HepG2 (cell line): ENCODE measurements around the gene PRR19. TPM values are rescaled to one million over a fixed set of nuclear protein-coding genes. Genes with fewer than 3 reads are reported as not detected.

Experiments
- ATAC-seq: fragments of 200-7000 bp; cut with Tn5 transposase; 3 replicates; pipeline ENCODE4 v1.9.1; 2020; ENCODE audit warnings: mild to moderate bottlenecking, moderate library complexity
- BruUV-seq: library from RNA; stranded (reverse); fragments of 400-500 nt; replicated peaks from 2 replicates; lab custom pipeline; 2021; lab: Mats Ljungman, UMichigan
- CTCF ChIA-PET: fragments of 300-600 bp; formaldehyde crosslinking; extraction: SDS; loops from one replicate; lab custom pipeline; 2021; ENCODE audit warnings: low total read pairs, inconsistent platforms, low intra/inter-chr PET ratio; lab: Yijun Ruan, JAX
- POLR2A ChIA-PET: fragments of 350-600 bp; sonication (Branson Sonifier 250); formaldehyde crosslinking; loops from one replicate; lab custom pipeline; 2020; ENCODE audit warnings: antibody characterized with exemption, inconsistent platforms; lab: Yijun Ruan, JAX
- DNase-seq: peaks from one replicate; pipeline ENCODE4 v3.0.0-alpha.2; 2015; ENCODE audit warnings: low spot score
- FAIRE-seq: peaks from 3 replicates; lab custom pipeline; 2011; peaks lifted over from hg19 to GRCh38; lab: Jason Lieb, UNC
- H2AFZ ChIP-seq: one replicate; pipeline ENCODE4 v1.6.1; 2011; ENCODE audit warnings: low read length, inconsistent platforms
- H3K27ac ChIP-seq: fragments of 300-600 bp; 3 replicates; pipeline ENCODE4 v1.8.0; 2011; ENCODE audit warnings: mixed run types, mild to moderate bottlenecking, mixed read lengths, low read length, inconsistent platforms; ENCODE audit not compliant: insufficient read depth; ENCODE audit errors: extremely low read length
- H3K27me3 ChIP-seq, 2 experiments: fragments of 200-600 bp in 1 of 2; 2 replicates in 1 of 2; 3 replicates in 1 of 2; pipeline versions ENCODE4 v1.6.0 to v1.8.0; 2011; ENCODE audit warnings: low read length in 2 of 2, mild to moderate bottlenecking in 2 of 2, moderate library complexity in 2 of 2, inconsistent platforms in 1 of 2; ENCODE audit not compliant: insufficient read depth in 2 of 2, control insufficient read depth in 1 of 2
- H3K36me3 ChIP-seq, 2 experiments: fragments of 200-600 bp in 1 of 2; replicated peaks in 1 of 2; 2 replicates in 1 of 2; 3 replicates in 1 of 2; pipeline versions ENCODE4 v1.5.1 to v1.8.0; 2011; ENCODE audit warnings: low read length in 2 of 2, inconsistent platforms in 1 of 2; ENCODE audit not compliant: insufficient read depth in 2 of 2, control insufficient read depth in 1 of 2
- H3K4me1 ChIP-seq: 2 replicates; pipeline ENCODE4 v1.5.1; 2012; ENCODE audit warnings: low read length, inconsistent platforms; ENCODE audit not compliant: insufficient read depth
- H3K4me2 ChIP-seq: 2 replicates; pipeline ENCODE4 v1.6.0; 2011; ENCODE audit warnings: low read depth, low read length, inconsistent platforms
- H3K4me3 ChIP-seq, 3 experiments: fragments of 200-600 bp in 1 of 3; sonication (generic), shearing (Covaris generic) in 1 of 3; replicated peaks in 1 of 3; 2 replicates each; pipeline ENCODE4 v1.5.1; 2011 to 2016; ENCODE audit warnings: low read length in 3 of 3, inconsistent platforms in 2 of 3, low read depth in 2 of 3, mild to moderate bottlenecking in 2 of 3, control low read depth in 1 of 3, mixed read lengths in 1 of 3; ENCODE audit not compliant: insufficient read depth in 1 of 3
- H3K79me2 ChIP-seq: one replicate; pipeline ENCODE4 v1.6.1; 2011; ENCODE audit warnings: low read length, inconsistent platforms; ENCODE audit not compliant: insufficient read depth
- H3K9ac ChIP-seq: 2 replicates; pipeline ENCODE4 v1.6.0; 2011; ENCODE audit warnings: mild to moderate bottlenecking, low read depth, low read length, inconsistent platforms; ENCODE audit not compliant: insufficient read depth
- H3K9me3 ChIP-seq: 2 replicates; pipeline ENCODE4 v1.5.1; 2012; ENCODE audit warnings: mild to moderate bottlenecking, low read length
- H4K20me1 ChIP-seq: 2 replicates; pipeline ENCODE4 v1.6.0; 2011; ENCODE audit warnings: inconsistent platforms, mild to moderate bottlenecking, low read length, moderate library complexity; ENCODE audit not compliant: insufficient read depth
- CBFB ChIP-seq: sonication (generic); formaldehyde crosslinking; IDR thresholded peaks from 2 replicates; pipeline ENCODE4 v1.4.0; 2020; ENCODE audit warnings: missing genetic modification reagents
- DDIT3 ChIP-seq: sonication (generic); formaldehyde crosslinking; IDR thresholded peaks from 2 replicates; pipeline ENCODE4 v1.4.0; 2020; ENCODE audit warnings: mild to moderate bottlenecking, missing genetic modification reagents
- DRAP1 ChIP-seq: IDR thresholded peaks from 2 replicates; pipeline ENCODE4 v1.6.1; 2016; ENCODE audit warnings: missing genetic modification reagents, missing compliant biosample characterization
- GRHL1 ChIP-seq: sonication (generic); formaldehyde crosslinking; conservative IDR thresholded peaks from 2 replicates; pipeline ENCODE4 v1.8.0; 2022; ENCODE audit warnings: missing genetic modification reagents
- HNRNPK ChIP-seq: fragments of 200-400 bp; formaldehyde crosslinking; IDR thresholded peaks from 2 replicates; pipeline ENCODE4 v1.6.1; 2018; ENCODE audit warnings: low read length, low read depth, moderate library complexity, mild to moderate bottlenecking; ENCODE audit not compliant: poor library complexity, severe bottlenecking
- KLF6 ChIP-seq: IDR thresholded peaks from 2 replicates; pipeline ENCODE4 v1.8.0; 2016; ENCODE audit warnings: missing biosample characterization, missing genetic modification reagents
- NFKBIZ ChIP-seq: IDR thresholded peaks from 2 replicates; pipeline ENCODE4 v1.6.1; 2018; ENCODE audit warnings: missing genetic modification reagents, missing compliant biosample characterization
- PCBP1 ChIP-seq: fragments of 200-400 bp; formaldehyde crosslinking; IDR thresholded peaks from 2 replicates; pipeline ENCODE4 v1.6.1; 2017; ENCODE audit warnings: mild to moderate bottlenecking, low read depth, low read length, borderline replicate concordance
- RAD51 ChIP-seq: fragments of 450-650 bp; IDR thresholded peaks from 2 replicates; pipeline ENCODE4 v1.6.1; 2016; ENCODE audit warnings: borderline replicate concordance
- SIX1 ChIP-seq: sonication (generic); formaldehyde crosslinking; IDR thresholded peaks from 2 replicates; pipeline ENCODE4 v1.4.0; 2020; ENCODE audit warnings: missing genetic modification reagents, borderline replicate concordance
- SPEN ChIP-seq: sonication (generic); formaldehyde crosslinking; IDR thresholded peaks from 2 replicates; pipeline ENCODE4 v1.5.1; 2020; ENCODE audit warnings: low read depth, mild to moderate bottlenecking, missing genetic modification reagents
- UBTF ChIP-seq: sonication (generic); formaldehyde crosslinking; IDR thresholded peaks from 2 replicates; pipeline ENCODE4 v1.4.0; 2020; ENCODE audit warnings: mild to moderate bottlenecking, missing genetic modification reagents
- ZNF614 ChIP-seq: IDR thresholded peaks from 2 replicates; pipeline ENCODE4 v1.6.1; 2018; ENCODE audit warnings: missing biosample characterization, missing genetic modification reagents, inconsistent platforms, borderline replicate concordance
- ZNF644 ChIP-seq: IDR thresholded peaks from 2 replicates; pipeline ENCODE4 v1.6.1; 2016; ENCODE audit warnings: low read depth
- ZNF770 ChIP-seq: sonication (generic); formaldehyde crosslinking; IDR thresholded peaks from 2 replicates; pipeline ENCODE4 v1.5.0; 2020; ENCODE audit warnings: mild to moderate bottlenecking, missing genetic modification reagents
- ZNF792 ChIP-seq: IDR thresholded peaks from 2 replicates; pipeline ENCODE4 v1.6.1; 2016
- ZNF891 ChIP-seq: sonication (generic); formaldehyde crosslinking; IDR thresholded peaks from 2 replicates; pipeline ENCODE4 v1.5.0; 2020; ENCODE audit warnings: mild to moderate bottlenecking, missing genetic modification reagents
- WGBS: methylation state at CpG from one replicate; pipeline ENCODE4 v1.1.6; 2017; ENCODE audit warnings: low lambda C conversion rate; 5-methylcytosine and 5-hydroxymethylcytosine counted together
- in situ Hi-C: cut with HindIII; loops from 2 replicates; pipeline ENCODE4 v1.10.0; 2017; ENCODE audit warnings: low pct_unique_long_range_greater_than_20kb; ENCODE audit not compliant: extremely low pct_ligation_motif_present
- intact Hi-C: fragments of 100-400 bp; cut with micrococcal nuclease; formaldehyde crosslinking; loops from one replicate; pipeline ENCODE4 v1.10.0; 2022; ENCODE audit not compliant: unreplicated experiment
- polyA plus RNA-seq, 8 experiments: library from polyadenylated mRNA; depleted of rRNA in 3 of 8; stranded (reverse) in 7 of 8; unstranded in 1 of 8; fragments of >200 nt; fragmentation: Illumina TruSeq in 4 of 8; extraction: Trizol in 4 of 8; gene quantifications; 2 replicates each; pipeline versions ENCODE4 v1.2.1 to v1.2.3, GENCODE V29; 2011 to 2016; ENCODE audit warnings: low read depth in 4 of 8, missing spikeins in 1 of 8, mixed read lengths in 1 of 8; ENCODE audit not compliant: insufficient read depth in 1 of 8
- total RNA-seq, 5 experiments: library from RNA; depleted of rRNA; stranded (reverse); fragments of >200 nt; fragmentation: Illumina TruSeq; extraction: Trizol; gene quantifications; 2 replicates each; pipeline ENCODE4 v1.2.3, GENCODE V29; 2016; ENCODE audit warnings: low read depth in 1 of 5

PRR19 gene
- total and polyA plus RNA-seq, 2 of the 13 experiments (the other 11 are each of a cell fraction or from before 2014, with no cell fraction given): 0.21 to 0.33 TPM

- Histone ChIP-seq H3K4me1 (peaks cover 51% of the 10 kb centered on the region), H3K27ac (peak overlapping the region; percentile 27), H3K9ac (no peak overlapping the region), H3K4me3 (no peak overlapping the region), H3K79me2 (peaks cover 11% of the 10 kb centered on the region), H2AFZ (no peak overlapping the region), H3K36me3 (peaks cover 4 to 12% of the 10 kb centered on the region in 2 experiments; a peak in 3 of 5 replicates), H3K27me3 (no peaks in the 10 kb centered on the region), H4K20me1 (no peaks in the 10 kb centered on the region), H3K4me2 (peak overlapping the region; percentile 86; the same call in 1 of the 2 replicates), H3K9me3 (no peaks in the 10 kb centered on the region)
- WGBS: 90% methylated on average over 5 of the region's 5 CpGs
- FAIRE-seq: no peak
- in situ Hi-C loops: no loop called here
- CTCF ChIA-PET: interaction anchor here (1.7 to 1.9 kb wide), 2 partner anchors 12 to 34 kb away, joined by 6 to 7 read pairs; no protein-coding TSS in a partner anchor
- DNase-seq: no peak
- intact Hi-C loops: loop anchor here (2.0 kb wide), 1 partner anchor 58 kb away; the partner anchor contains the start of gene ZNF526
- no peak for ATAC-seq
- POLR2A ChIA-PET: interaction anchor here (1.4 to 7.4 kb wide), 5 partner anchors 8 to 33 kb away, joined by 3 to 117 read pairs (median 25); partner anchors contain the start of genes CIC and GSK3A
- no TSS peak for BruUV-seq
- TF ChIP-seq HNRNPK (no peak), CBFB (CRISPR knock-in tag) (no peak), ZNF770 (CRISPR knock-in tag) (no peak), UBTF (CRISPR knock-in tag) (no peak), ZNF792 (no peak), SIX1 (CRISPR knock-in tag) (no peak), GRHL1 (no peak), ZNF614 (no peak), KLF6 (no peak), ZNF891 (CRISPR knock-in tag) (no peak), DRAP1 (CRISPR knock-in tag) (no peak), PCBP1 (no peak), SPEN (CRISPR knock-in tag) (no peak), DDIT3 (CRISPR knock-in tag) (no peak), NFKBIZ (CRISPR knock-in tag) (no peak), RAD51 (no peak), ZNF644 (CRISPR knock-in tag) (no peak)
These were observed 23.3 kb upstream of the PRR19 start for GRCh38 chr19:42278452-42279154.
